AG10803 (cell line): ENCODE results near the gene NCOA6.

Experiments
- DNase-seq: peaks from one replicate; pipeline ENCODE4 v3.0.0; 2010; ENCODE audit warnings: low read depth
- H3K4me3 ChIP-seq: 2 replicates; pipeline ENCODE4 v1.5.1; 2011; ENCODE audit warnings: mild to moderate bottlenecking, low read length, control low read depth
- TF ChIP-seq, protein P1 (sequence below): conservative IDR thresholded peaks from 2 replicates; pipeline ENCODE4 v1.5.1; 2011; ENCODE audit warnings: mild to moderate bottlenecking, low read length, control low read depth, inconsistent platforms

NCOA6 gene

DNA sequence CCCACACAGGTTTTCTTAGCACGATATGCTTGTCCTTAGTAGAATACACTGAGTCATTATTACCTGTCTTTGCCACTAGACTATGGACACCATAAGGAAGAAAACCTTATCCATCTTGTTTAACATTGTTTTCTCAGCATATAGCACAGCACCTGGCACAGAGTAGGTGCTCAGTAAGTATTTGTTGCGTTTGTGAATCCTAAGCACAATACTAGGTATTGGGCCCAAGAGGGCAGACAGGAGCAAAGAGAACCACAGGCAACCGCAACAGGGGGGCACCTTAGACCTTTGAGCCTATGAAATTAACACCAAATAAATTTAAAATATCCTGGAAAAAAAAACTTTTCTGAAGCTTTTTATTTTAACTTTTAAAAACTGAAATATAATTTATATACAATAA is 3.7 kb upstream of the NCOA6 start:
- H3K4me3 ChIP-seq = no peak overlapping the region
- TF ChIP-seq, protein P1, sequence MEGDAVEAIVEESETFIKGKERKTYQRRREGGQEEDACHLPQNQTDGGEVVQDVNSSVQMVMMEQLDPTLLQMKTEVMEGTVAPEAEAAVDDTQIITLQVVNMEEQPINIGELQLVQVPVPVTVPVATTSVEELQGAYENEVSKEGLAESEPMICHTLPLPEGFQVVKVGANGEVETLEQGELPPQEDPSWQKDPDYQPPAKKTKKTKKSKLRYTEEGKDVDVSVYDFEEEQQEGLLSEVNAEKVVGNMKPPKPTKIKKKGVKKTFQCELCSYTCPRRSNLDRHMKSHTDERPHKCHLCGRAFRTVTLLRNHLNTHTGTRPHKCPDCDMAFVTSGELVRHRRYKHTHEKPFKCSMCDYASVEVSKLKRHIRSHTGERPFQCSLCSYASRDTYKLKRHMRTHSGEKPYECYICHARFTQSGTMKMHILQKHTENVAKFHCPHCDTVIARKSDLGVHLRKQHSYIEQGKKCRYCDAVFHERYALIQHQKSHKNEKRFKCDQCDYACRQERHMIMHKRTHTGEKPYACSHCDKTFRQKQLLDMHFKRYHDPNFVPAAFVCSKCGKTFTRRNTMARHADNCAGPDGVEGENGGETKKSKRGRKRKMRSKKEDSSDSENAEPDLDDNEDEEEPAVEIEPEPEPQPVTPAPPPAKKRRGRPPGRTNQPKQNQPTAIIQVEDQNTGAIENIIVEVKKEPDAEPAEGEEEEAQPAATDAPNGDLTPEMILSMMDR = no peak
- no peak for DNase-seq

DNA sequence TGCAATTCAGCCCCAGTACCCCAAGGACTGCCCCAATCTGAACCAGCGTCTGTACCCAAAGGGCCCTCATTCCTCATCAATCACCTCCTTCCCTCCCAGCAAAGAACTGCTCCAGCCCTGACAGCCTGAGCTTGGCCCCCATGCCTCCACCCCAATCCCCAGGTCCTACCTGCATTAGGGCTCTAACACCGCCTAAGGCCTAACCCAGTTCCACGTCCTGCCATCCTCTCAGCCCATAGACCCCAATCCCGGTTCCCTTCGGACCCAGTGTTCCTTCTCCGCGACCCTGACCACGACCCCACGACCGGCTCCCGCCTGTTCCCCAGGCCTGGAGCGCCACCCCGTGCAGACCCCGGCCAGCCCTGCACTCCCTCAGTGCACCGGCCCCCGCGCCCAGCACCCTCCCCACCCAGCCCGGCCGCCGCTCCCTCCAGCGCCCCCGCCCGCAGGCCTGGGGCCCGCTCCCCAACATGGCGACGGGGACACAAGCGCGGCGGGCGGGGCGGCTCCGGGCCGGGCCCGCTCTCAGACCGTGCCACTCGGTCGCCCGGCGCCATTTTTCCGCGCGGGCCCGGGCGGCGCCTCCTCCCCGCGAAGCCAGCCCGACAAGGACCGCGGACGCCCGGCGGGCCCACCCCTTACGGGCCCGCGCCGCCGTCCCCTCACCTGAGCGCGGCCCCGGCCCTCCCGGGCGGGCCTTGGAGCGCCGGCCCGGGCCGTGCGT is 483 bp downstream of the NCOA6 start:
- TF ChIP-seq, protein P1 = no peak
- H3K4me3 ChIP-seq = peak overlapping the region; percentile 98
- peak; percentile 49 for DNase-seq

- TF ChIP-seq, protein P1 = no peak
- peak; percentile 46 for DNase-seq
- peak overlapping the region; percentile 98 for H3K4me3 ChIP-seq
These were observed 1.0 kb downstream of the NCOA6 start for GRCh38 chr20:34824452-34824805.

DNA sequence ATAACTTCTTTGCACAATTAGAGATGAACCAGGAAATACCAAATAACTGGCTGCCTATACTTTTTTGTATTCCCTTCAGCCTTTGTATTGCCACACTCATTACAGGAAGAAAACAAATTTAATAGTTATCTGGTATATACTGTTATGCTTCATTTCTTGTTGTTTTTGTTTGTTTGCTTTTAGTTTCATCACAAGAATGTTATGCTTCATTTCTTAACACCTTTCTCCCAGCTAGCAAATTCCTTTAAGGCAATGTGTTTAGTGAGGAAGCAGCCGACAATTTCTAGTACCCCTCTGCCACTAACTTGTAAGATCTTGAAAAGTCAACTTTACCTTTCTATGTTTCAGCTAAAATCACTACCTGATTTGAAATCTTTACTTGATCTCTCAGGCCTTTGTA is 1.4 kb downstream of the NCOA6 start:
- no peak for DNase-seq
- H3K4me3 ChIP-seq = peak overlapping the region; percentile 98
- TF ChIP-seq, protein P1 = no peak

DNA sequence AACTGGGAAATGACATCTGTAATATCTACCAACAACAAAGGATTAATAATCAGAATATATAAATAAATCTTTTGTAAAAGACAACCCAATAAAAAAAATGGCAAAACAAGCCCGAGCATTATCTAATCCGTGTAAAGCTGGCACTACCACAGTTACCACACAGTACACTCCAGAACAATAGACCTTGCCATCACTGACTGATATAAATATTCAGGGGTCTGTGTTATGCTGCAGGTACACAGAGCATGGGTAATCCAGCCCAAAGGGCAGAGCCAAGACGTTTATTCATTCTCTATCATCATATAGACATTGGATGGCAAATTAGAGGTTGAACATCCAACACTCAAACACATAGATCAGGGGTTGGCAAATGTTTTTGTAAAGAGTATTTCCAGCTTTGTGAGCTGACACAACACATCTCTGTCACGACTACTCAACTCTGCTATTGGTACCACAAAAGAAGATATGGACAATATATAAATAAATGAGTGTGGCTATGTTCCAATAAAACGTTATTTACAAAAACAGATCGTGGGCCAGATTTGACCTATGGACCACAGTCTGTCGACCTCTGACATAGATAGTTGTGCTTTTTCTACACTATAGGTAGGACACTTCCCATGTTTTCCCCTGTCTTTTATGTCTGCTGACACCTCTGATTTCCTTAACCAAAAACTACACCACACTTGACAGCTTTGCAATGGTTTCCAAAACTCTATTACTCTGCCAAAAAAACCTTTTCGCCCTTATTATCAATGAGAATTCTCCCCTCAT is 4.5 kb downstream of the NCOA6 start:
- TF ChIP-seq, protein P1 = no peak
- no peak overlapping the region for H3K4me3 ChIP-seq
- DNase-seq = no peak

- DNase-seq = no peak
- TF ChIP-seq, protein P1 = no peak
- H3K4me3 ChIP-seq = no peak overlapping the region
These were observed 7.7 kb downstream of the NCOA6 start for GRCh38 chr20:34817801-34818200.

GRCh38 chr20:34817072-34817471 is 8.4 kb downstream of the NCOA6 start:
- TF ChIP-seq, protein P1 = no peak
- no peak for DNase-seq
- no peak overlapping the region for H3K4me3 ChIP-seq
